Natural killer cell (primary cell): ENCODE measurements around the gene RRAS. TPM values are rescaled to one million over a fixed set of nuclear protein-coding genes. Genes with fewer than 3 reads are reported as not detected.
A peak's percentile ranks its signal among the peaks of the same experiment; 100 is the strongest.

Experiments used
- ATAC-seq, 3 donors: fragments of 150-1000 bp in 2 of 3; fragments of 200-7000 bp in 1 of 3; cut with Tn5 transposase; 1 replicate in 1 of 3; 2 replicates in 2 of 3; pipeline ENCODE4 v1.10.0; 2021; ENCODE audit warnings: mild to moderate bottlenecking in 2 of 3, moderate library complexity in 2 of 3
- DNase-seq, 2 donors: peaks; one replicate each; pipeline versions ENCODE4 v3.0.0 to v3.0.0-alpha.2; 2013 to 2021; ENCODE audit warnings: mixed read lengths in 1 of 2
- H3K27ac ChIP-seq: one replicate; pipeline ENCODE4 v1.5.1; 2013; ENCODE audit warnings: mild to moderate bottlenecking, low read length
- H3K27me3 ChIP-seq: one replicate; pipeline ENCODE4 v1.6.1; 2013; ENCODE audit warnings: low read length; ENCODE audit not compliant: control insufficient read depth, insufficient read depth
- H3K36me3 ChIP-seq: one replicate; pipeline ENCODE4 v1.6.1; 2013; ENCODE audit warnings: low read length; ENCODE audit not compliant: control insufficient read depth, insufficient read depth
- H3K4me1 ChIP-seq: one replicate; pipeline ENCODE4 v1.6.1; 2013; ENCODE audit warnings: low read length; ENCODE audit not compliant: control insufficient read depth, insufficient read depth
- H3K4me3 ChIP-seq: one replicate; pipeline ENCODE4 v1.5.1; 2013; ENCODE audit warnings: low read length
- H3K9me3 ChIP-seq: one replicate; pipeline ENCODE4 v1.6.1; 2013; ENCODE audit warnings: low read length; ENCODE audit not compliant: control insufficient read depth, insufficient read depth
- H3K27ac Mint-ChIP-seq, 2 donors: one replicate each; pipeline ENCODE4 v1.8.0; 2022; ENCODE audit warnings: mild to moderate bottlenecking in 2 of 2, mixed read lengths in 2 of 2, moderate library complexity in 1 of 2
- H3K27me3 Mint-ChIP-seq, 2 donors: one replicate each; pipeline ENCODE4 v1.8.0; 2022; ENCODE audit warnings: low read depth in 2 of 2, mixed read lengths in 2 of 2
- H3K36me3 Mint-ChIP-seq: one replicate; pipeline ENCODE4 v1.8.0; 2022; ENCODE audit warnings: mixed read lengths
- H3K4me1 Mint-ChIP-seq, 2 donors: one replicate each; pipeline ENCODE4 v1.8.0; 2022; ENCODE audit warnings: mixed read lengths in 2 of 2
- H3K4me3 Mint-ChIP-seq: one replicate; pipeline ENCODE4 v1.8.0; 2022; ENCODE audit warnings: mild to moderate bottlenecking, moderate library complexity, mixed read lengths
- H3K9me3 Mint-ChIP-seq, 2 donors: one replicate each; pipeline ENCODE4 v1.8.0; 2022; ENCODE audit warnings: mixed read lengths in 2 of 2
- CTCF ChIP-seq: fragments of 200-600 bp; IDR thresholded peaks from one replicate; pipeline ENCODE4 v1.8.0; 2022; ENCODE audit warnings: antibody characterized with exemption
- WGBS: methylation state at CpG from one replicate; pipeline ENCODE4 v1.1.7; 2013; ENCODE audit warnings: missing lambda C conversion rate; ENCODE audit not compliant: insufficient coverage; 5-methylcytosine and 5-hydroxymethylcytosine counted together
- intact Hi-C: fragments of 100-400 bp; cut with micrococcal nuclease; formaldehyde crosslinking; loops from one replicate; pipeline ENCODE4 v1.14.2; 2022
- total RNA-seq, 4 donors: library from RNA; stranded (reverse); fragments of 120-200 nt in 1 of 4; gene quantifications; one replicate each; pipeline versions ENCODE4 v1.2.3 to v1.2.4, GENCODE V29; 2013 to 2022

The RRAS gene
- total RNA-seq, 3 donors from 2014 or later (not counting 1 experiment from before 2014, with no cell fraction given) = 2.0 to 7.7 (median 5.9) TPM

- Histone ChIP-seq H3K4me1 (peaks cover 46% of the 10 kb centered on the region), H3K27ac (peak overlapping the region; percentile 93), H3K4me3 (peak overlapping the region; percentile 44), H3K36me3 (peaks cover 5% of the 10 kb centered on the region), H3K9me3 (no peaks in the 10 kb centered on the region), H3K27me3 (no peaks in the 10 kb centered on the region)
- peaks cover 30 to 56% of the 10 kb centered on the region in 2 donors for H3K4me1 Mint-ChIP-seq
- H3K4me3 Mint-ChIP-seq = peak overlapping the region; percentile 99
- H3K27ac Mint-ChIP-seq = peak overlapping the region; percentile 98 to 99
- intact Hi-C loops = loop anchor here (1.0 to 5.0 kb wide), 2 partner anchors 11 to 191 kb away; partner anchors contain the start of genes BCL2L12, IRF3 and PNKP
- peak; percentile 19 to 41 (median 27) for ATAC-seq
- no peak for TF ChIP-seq CTCF
- no peaks in the 10 kb centered on the region for H3K9me3 Mint-ChIP-seq
- whole genome bisulfite sequencing = 3% methylated on average over 27 of the region's 27 CpGs
- no peaks in the 10 kb centered on the region for H3K27me3 Mint-ChIP-seq
- H3K36me3 Mint-ChIP-seq = no peaks in the 10 kb centered on the region
- no peak for DNase-seq
Measured at GRCh38 chr19:49676136-49676783, 36.3 kb upstream of the RRAS start.

GRCh38 chr19:49672131-49672919 is 32.4 kb upstream of the RRAS start:
- TF ChIP-seq CTCF = peak; percentile 87
- Mint-ChIP-seq H3K4me1 (peaks cover 20 to 29% of the 10 kb centered on the region in 2 donors), H3K4me3 (peak overlapping the region; percentile 30), H3K36me3 (no peaks in the 10 kb centered on the region), H3K27me3 (no peaks in the 10 kb centered on the region), H3K9me3 (no peaks in the 10 kb centered on the region), H3K27ac (peak overlapping the region in 1 of 2 donors; percentile 79)
- ATAC-seq (no peak), DNase-seq (peak; percentile 70 to 86)
- H3K9me3 ChIP-seq = no peaks in the 10 kb centered on the region
- H3K27me3 ChIP-seq = no peaks in the 10 kb centered on the region
- H3K4me3 ChIP-seq = no peak overlapping the region
- WGBS = 39% methylated on average over 28 of the region's 28 CpGs
- H3K27ac ChIP-seq = no peak overlapping the region
- peaks cover 18% of the 10 kb centered on the region for H3K4me1 ChIP-seq
- H3K36me3 ChIP-seq = no peaks in the 10 kb centered on the region
- intact Hi-C loops = no loop called here

- H3K4me1 ChIP-seq = peaks cover 23% of the 10 kb centered on the region
- H3K27ac ChIP-seq = no peak overlapping the region
- WGBS = 97% methylated on average over 3 of the region's 3 CpGs
- Mint-ChIP-seq H3K27ac (no peak overlapping the region), H3K27me3 (no peaks in the 10 kb centered on the region), H3K4me1 (peaks cover 30 to 39% of the 10 kb centered on the region in 2 donors), H3K4me3 (no peak overlapping the region), H3K9me3 (no peaks in the 10 kb centered on the region), H3K36me3 (no peaks in the 10 kb centered on the region)
- H3K27me3 ChIP-seq = no peaks in the 10 kb centered on the region
- DNase-seq = no peak
- TF ChIP-seq CTCF = no peak
- intact Hi-C loops = no loop called here
- H3K9me3 ChIP-seq = no peaks in the 10 kb centered on the region
- no peak for ATAC-seq
- H3K36me3 ChIP-seq = no peaks in the 10 kb centered on the region
- no peak overlapping the region for H3K4me3 ChIP-seq
Measured at GRCh38 chr19:49669516-49669915, 29.6 kb upstream of the RRAS start.
